ENCODE data around the gene KRT32.

Gene KRT32

GRCh38 chr17:41421617-41422016 lies 45.6 kb downstream of the KRT32 start:
- H3K4me1 ChIP-seq, result no peaks in the 10 kb centered on the region
- TF ChIP-seq CTCF (IDR thresholded peaks at IDR 0.05), result no peak
- no peaks in the 10 kb centered on the region for H3K79me2 ChIP-seq

DNA sequence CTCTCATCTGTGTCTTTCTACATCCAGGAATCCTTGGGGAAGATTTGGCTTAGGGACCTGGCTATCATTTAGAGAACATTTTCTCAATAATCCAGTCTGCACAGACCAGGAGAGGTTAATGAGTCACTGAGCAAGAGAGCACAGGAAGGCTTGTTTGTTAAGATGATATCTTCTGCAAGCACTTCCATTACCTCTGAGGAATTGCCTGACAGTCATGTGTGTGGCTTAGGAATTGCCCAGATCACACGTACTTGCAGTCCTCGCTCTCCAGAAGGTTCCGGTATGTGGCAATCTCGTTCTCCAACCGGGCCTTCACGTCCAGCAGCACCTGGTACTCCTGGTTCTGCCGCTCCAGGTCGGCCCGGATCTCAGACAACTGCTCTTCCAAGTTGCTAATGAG lies 46.1 kb downstream of the KRT32 start:
- no peaks in the 10 kb centered on the region for H3K9me3 ChIP-seq (ENCODE audit: control insufficient read depth, low read length)
- no peaks in the 10 kb centered on the region for H3K36me3 ChIP-seq (ENCODE audit: control insufficient read depth, insufficient read depth, low read length)
- TF ChIP-seq CTCF (IDR thresholded peaks at IDR 0.05), result no peak
- H3K9ac ChIP-seq, result no peak overlapping the region
- no peaks in the 10 kb centered on the region for H3K27me3 ChIP-seq (ENCODE audit: control insufficient read depth, insufficient read depth, low read length)
- H3K27ac ChIP-seq, result no peak overlapping the region
- H3K4me3 ChIP-seq (ENCODE audit: low read depth, low read length), result no peak overlapping the region
- no peak overlapping the region for H3K4me2 ChIP-seq (ENCODE audit: low read length)
- H2AFZ ChIP-seq, result no peak overlapping the region
- H3K4me1 ChIP-seq, result no peaks in the 10 kb centered on the region
- H3K79me2 ChIP-seq, result no peaks in the 10 kb centered on the region

More at GRCh38 chr17:41421617-41422016, 45.6 kb downstream of the KRT32 start:
- Histone ChIP-seq H3K36me3 (ENCODE audit: control insufficient read depth, insufficient read depth, low read length) (no peaks in the 10 kb centered on the region), H3K9me3 (ENCODE audit: control insufficient read depth, low read length) (no peaks in the 10 kb centered on the region), H3K4me3 (ENCODE audit: low read depth, low read length) (no peak overlapping the region), H3K4me2 (ENCODE audit: low read length) (no peak overlapping the region), H3K27me3 (ENCODE audit: control insufficient read depth, insufficient read depth, low read length) (no peaks in the 10 kb centered on the region), H2AFZ (no peak overlapping the region), H3K27ac (no peak overlapping the region), H3K9ac (no peak overlapping the region)

GRCh38 chr17:41420134-41420533 lies 47.1 kb downstream of the KRT32 start:
- no peak overlapping the region for H2AFZ ChIP-seq
- H3K4me3 ChIP-seq (ENCODE audit: low read depth, low read length), result no peak overlapping the region
- no peak overlapping the region for H3K27ac ChIP-seq
- H3K9ac ChIP-seq, result no peak overlapping the region
- no peaks in the 10 kb centered on the region for H3K36me3 ChIP-seq (ENCODE audit: control insufficient read depth, insufficient read depth, low read length)
- H3K4me1 ChIP-seq, result no peaks in the 10 kb centered on the region
- no peaks in the 10 kb centered on the region for H3K9me3 ChIP-seq (ENCODE audit: control insufficient read depth, low read length)
- no peak overlapping the region for H3K4me2 ChIP-seq (ENCODE audit: low read length)
- no peaks in the 10 kb centered on the region for H3K27me3 ChIP-seq (ENCODE audit: control insufficient read depth, insufficient read depth, low read length)
- TF ChIP-seq CTCF (IDR thresholded peaks at IDR 0.05), result no peak
- no peaks in the 10 kb centered on the region for H3K79me2 ChIP-seq

DNA sequence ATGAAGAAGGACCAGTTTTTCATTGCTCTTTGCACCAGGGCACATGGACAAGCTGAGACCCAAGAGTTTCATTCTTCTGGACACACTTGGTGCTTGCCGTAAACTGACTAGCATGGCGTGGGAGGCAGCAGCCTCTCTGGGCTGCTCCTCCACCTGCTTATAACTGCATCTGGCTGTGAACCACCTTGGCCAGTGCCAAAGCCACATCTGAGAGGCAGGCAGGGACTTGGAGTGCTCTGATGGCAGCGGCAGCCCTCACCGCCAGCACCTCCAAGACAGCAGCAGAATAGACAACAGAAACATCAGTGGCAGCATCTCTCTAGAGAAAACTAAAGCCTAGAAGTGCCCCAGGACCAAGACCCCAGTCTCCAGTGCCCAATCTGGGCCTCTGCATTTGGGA lies 47.5 kb downstream of the KRT32 start:
- Histone ChIP-seq H3K4me1 (no peaks in the 10 kb centered on the region), H3K9ac (no peak overlapping the region), H3K9me3 (ENCODE audit: control insufficient read depth, low read length) (no peaks in the 10 kb centered on the region), H3K79me2 (no peaks in the 10 kb centered on the region), H3K4me2 (ENCODE audit: low read length) (no peak overlapping the region), H3K4me3 (ENCODE audit: low read depth, low read length) (no peak overlapping the region), H3K27ac (no peak overlapping the region), H2AFZ (no peak overlapping the region), H3K36me3 (ENCODE audit: control insufficient read depth, insufficient read depth, low read length) (no peaks in the 10 kb centered on the region), H3K27me3 (ENCODE audit: control insufficient read depth, insufficient read depth, low read length) (no peaks in the 10 kb centered on the region)
- no peak for TF ChIP-seq CTCF (IDR thresholded peaks at IDR 0.05)

GRCh38 chr17:41418116-41418860 lies 48.9 kb downstream of the KRT32 start:
- TF ChIP-seq CTCF (IDR thresholded peaks at IDR 0.05), result no peak
- no peaks in the 10 kb centered on the region for H3K36me3 ChIP-seq (ENCODE audit: control insufficient read depth, insufficient read depth, low read length)
- H3K4me2 ChIP-seq (ENCODE audit: low read length), result no peak overlapping the region
- H3K27ac ChIP-seq, result no peak overlapping the region
- no peaks in the 10 kb centered on the region for H3K9me3 ChIP-seq (ENCODE audit: control insufficient read depth, low read length)
- no peaks in the 10 kb centered on the region for H3K4me1 ChIP-seq
- no peak overlapping the region for H2AFZ ChIP-seq
- no peaks in the 10 kb centered on the region for H3K27me3 ChIP-seq (ENCODE audit: control insufficient read depth, insufficient read depth, low read length)
- no peak overlapping the region for H3K4me3 ChIP-seq (ENCODE audit: low read depth, low read length)
- H3K9ac ChIP-seq, result no peak overlapping the region
- H3K79me2 ChIP-seq, result no peaks in the 10 kb centered on the region
